ENCODE measurements around the gene CD44. TPM values are rescaled to one million over a fixed set of nuclear protein-coding genes. Genes with fewer than 3 reads are reported as not detected.

Gene CD44
- polyA plus RNA-seq, 1 of the 3 experiments (the other 2 are of a cell fraction): 457 TPM

DNA sequence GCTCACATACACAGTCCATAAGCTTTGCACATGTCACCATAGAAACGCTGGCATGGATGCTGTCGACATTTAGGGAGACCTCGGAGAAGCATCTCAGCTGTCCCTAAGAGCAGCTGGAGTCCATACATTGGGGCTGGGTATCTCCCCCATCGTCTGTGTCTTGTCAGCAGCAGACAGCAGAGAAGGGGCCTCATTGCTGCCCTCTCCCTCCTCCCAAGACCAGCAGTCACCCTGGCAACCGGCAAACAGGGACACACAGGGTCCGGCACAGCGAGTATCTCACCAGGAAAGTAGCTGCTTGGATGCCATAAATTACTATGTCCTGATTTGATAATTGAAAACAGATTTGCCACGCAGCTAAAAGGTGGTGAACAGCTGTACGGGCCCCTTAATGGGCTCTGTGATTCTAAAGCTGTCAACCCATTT lies 84.4 kb downstream of the CD44 start:
- Histone ChIP-seq H3K9ac (peak overlapping the region; percentile 30; the same call in 1 of the 2 replicates), H2AFZ (ENCODE audit: low read depth) (no peak overlapping the region), H3K9me2 (no peaks in the 10 kb centered on the region), H3K4me2 (no peak overlapping the region), H3K27ac (ENCODE audit: low read depth in 2 of 2, low read length in 1 of 2) (peak overlapping the region; percentile 63 to 90), H3K36me3 (replicated peaks in 1 of 2; ENCODE audit: control insufficient read depth in 1 of 2, insufficient read depth in 2 of 2, low read length in 1 of 2) (peaks cover 17 to 89% of the 10 kb centered on the region in 2 experiments), H3K9me3 (no peaks in the 10 kb centered on the region), H3F3A (replicated peaks; ENCODE audit: insufficient read depth) (peaks cover 43% of the 10 kb centered on the region), H3K4me1 (ENCODE audit: control insufficient read depth in 1 of 2, insufficient read depth in 2 of 2, low read depth in 1 of 2, low read length in 1 of 2) (peaks cover 14 to 34% of the 10 kb centered on the region in 2 experiments), H3K4me3 (ENCODE audit: low read depth in 2 of 2, low read length in 1 of 2) (no peak overlapping the region; a peak in 1 of 4 replicates), H3K27me3 (ENCODE audit: insufficient read depth) (no peaks in the 10 kb centered on the region), H3K79me2 (ENCODE audit: insufficient read depth) (peaks cover 11% of the 10 kb centered on the region; the same call in 1 of the 2 replicates), H4K20me1 (ENCODE audit: insufficient read depth) (no peaks in the 10 kb centered on the region)
- ChIA-PET CTCF (interaction anchor here (0.6 to 3.3 kb wide), 7 partner anchors 10 to 225 kb away, joined by 3 to 18 read pairs (median 4); no protein-coding TSS in a partner anchor), POLR2A (interaction anchor here (0.8 kb wide), 1 partner anchor 308 kb away, joined by 3 read pairs; no protein-coding TSS in a partner anchor)
- WGBS (ENCODE audit: low lambda C conversion rate): 42% methylated on average over 9 of the region's 9 CpGs
- peak; percentile 81 for DNase-seq
- TF ChIP-seq TEAD4 (IDR thresholded peaks at IDR 0.05; ENCODE audit: borderline replicate concordance, insufficient read depth): peak; percentile 50; the same call in 1 of the 2 replicates
- TF ChIP-seq, protein P1, sequence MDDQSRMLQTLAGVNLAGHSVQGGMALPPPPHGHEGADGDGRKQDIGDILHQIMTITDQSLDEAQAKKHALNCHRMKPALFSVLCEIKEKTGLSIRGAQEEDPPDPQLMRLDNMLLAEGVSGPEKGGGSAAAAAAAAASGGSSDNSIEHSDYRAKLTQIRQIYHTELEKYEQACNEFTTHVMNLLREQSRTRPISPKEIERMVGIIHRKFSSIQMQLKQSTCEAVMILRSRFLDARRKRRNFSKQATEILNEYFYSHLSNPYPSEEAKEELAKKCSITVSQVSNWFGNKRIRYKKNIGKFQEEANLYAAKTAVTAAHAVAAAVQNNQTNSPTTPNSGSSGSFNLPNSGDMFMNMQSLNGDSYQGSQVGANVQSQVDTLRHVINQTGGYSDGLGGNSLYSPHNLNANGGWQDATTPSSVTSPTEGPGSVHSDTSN (IDR thresholded peaks at IDR 0.05): peak; percentile 70
- peak; percentile 56 to 81; a peak in 1 of 4 replicates for TF ChIP-seq EP300 (IDR thresholded peaks at IDR 0.05; ENCODE audit: borderline replicate concordance in 1 of 2, low read depth in 1 of 2, low read length in 1 of 2)
- TF ChIP-seq GATA2 (CRISPR knock-in tag; IDR thresholded peaks at IDR 0.05): peak; percentile 78
- 0 out of 2 replicates have a peak, but pooled peaks have one; percentile 11 for TF ChIP-seq JUND (IDR thresholded peaks at IDR 0.05)
- TF ChIP-seq, protein P2, sequence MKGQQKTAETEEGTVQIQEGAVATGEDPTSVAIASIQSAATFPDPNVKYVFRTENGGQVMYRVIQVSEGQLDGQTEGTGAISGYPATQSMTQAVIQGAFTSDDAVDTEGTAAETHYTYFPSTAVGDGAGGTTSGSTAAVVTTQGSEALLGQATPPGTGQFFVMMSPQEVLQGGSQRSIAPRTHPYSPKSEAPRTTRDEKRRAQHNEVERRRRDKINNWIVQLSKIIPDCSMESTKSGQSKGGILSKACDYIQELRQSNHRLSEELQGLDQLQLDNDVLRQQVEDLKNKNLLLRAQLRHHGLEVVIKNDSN (IDR thresholded peaks at IDR 0.05; ENCODE audit: borderline replicate concordance, low read depth): no peak
- peak; percentile 89 for TF ChIP-seq FOXJ3 (CRISPR knock-in tag; IDR thresholded peaks at IDR 0.05)
- TF ChIP-seq, protein P3, sequence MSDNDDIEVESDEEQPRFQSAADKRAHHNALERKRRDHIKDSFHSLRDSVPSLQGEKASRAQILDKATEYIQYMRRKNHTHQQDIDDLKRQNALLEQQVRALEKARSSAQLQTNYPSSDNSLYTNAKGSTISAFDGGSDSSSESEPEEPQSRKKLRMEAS (IDR thresholded peaks at IDR 0.05; ENCODE audit: low read depth): no peak
- peak; percentile 94 for TF ChIP-seq TCF12 (IDR thresholded peaks at IDR 0.05)
- no peak for TF ChIP-seq MEF2A (IDR thresholded peaks at IDR 0.05; ENCODE audit: borderline replicate concordance, low read depth)
- no peak for TF ChIP-seq RXRA (IDR thresholded peaks at IDR 0.05; ENCODE audit: borderline replicate concordance, low read depth)
- peak; percentile 25; the same call in 1 of the 2 replicates for TF ChIP-seq NFIC (IDR thresholded peaks at IDR 0.05; ENCODE audit: borderline replicate concordance)
- TF ChIP-seq CHD2 (IDR thresholded peaks at IDR 0.05; ENCODE audit: low read length, partially characterized antibody): peak; percentile 71
- TF ChIP-seq EZH2phosphoT487 (IDR thresholded peaks at IDR 0.05; ENCODE audit: borderline replicate concordance, low read depth): no peak
- peak; percentile 40; the same call in 1 of the 2 replicates for TF ChIP-seq RAD21 (IDR thresholded peaks at IDR 0.05; ENCODE audit: low read length)
- no peak; the same call in none of the 2 replicates for TF ChIP-seq POLR2AphosphoS5 (IDR thresholded peaks at IDR 0.05; ENCODE audit: low read depth, low read length)
- TF ChIP-seq, protein P4, sequence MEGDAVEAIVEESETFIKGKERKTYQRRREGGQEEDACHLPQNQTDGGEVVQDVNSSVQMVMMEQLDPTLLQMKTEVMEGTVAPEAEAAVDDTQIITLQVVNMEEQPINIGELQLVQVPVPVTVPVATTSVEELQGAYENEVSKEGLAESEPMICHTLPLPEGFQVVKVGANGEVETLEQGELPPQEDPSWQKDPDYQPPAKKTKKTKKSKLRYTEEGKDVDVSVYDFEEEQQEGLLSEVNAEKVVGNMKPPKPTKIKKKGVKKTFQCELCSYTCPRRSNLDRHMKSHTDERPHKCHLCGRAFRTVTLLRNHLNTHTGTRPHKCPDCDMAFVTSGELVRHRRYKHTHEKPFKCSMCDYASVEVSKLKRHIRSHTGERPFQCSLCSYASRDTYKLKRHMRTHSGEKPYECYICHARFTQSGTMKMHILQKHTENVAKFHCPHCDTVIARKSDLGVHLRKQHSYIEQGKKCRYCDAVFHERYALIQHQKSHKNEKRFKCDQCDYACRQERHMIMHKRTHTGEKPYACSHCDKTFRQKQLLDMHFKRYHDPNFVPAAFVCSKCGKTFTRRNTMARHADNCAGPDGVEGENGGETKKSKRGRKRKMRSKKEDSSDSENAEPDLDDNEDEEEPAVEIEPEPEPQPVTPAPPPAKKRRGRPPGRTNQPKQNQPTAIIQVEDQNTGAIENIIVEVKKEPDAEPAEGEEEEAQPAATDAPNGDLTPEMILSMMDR (IDR thresholded peaks at IDR 0.05): no peak
- TF ChIP-seq, protein P5, sequence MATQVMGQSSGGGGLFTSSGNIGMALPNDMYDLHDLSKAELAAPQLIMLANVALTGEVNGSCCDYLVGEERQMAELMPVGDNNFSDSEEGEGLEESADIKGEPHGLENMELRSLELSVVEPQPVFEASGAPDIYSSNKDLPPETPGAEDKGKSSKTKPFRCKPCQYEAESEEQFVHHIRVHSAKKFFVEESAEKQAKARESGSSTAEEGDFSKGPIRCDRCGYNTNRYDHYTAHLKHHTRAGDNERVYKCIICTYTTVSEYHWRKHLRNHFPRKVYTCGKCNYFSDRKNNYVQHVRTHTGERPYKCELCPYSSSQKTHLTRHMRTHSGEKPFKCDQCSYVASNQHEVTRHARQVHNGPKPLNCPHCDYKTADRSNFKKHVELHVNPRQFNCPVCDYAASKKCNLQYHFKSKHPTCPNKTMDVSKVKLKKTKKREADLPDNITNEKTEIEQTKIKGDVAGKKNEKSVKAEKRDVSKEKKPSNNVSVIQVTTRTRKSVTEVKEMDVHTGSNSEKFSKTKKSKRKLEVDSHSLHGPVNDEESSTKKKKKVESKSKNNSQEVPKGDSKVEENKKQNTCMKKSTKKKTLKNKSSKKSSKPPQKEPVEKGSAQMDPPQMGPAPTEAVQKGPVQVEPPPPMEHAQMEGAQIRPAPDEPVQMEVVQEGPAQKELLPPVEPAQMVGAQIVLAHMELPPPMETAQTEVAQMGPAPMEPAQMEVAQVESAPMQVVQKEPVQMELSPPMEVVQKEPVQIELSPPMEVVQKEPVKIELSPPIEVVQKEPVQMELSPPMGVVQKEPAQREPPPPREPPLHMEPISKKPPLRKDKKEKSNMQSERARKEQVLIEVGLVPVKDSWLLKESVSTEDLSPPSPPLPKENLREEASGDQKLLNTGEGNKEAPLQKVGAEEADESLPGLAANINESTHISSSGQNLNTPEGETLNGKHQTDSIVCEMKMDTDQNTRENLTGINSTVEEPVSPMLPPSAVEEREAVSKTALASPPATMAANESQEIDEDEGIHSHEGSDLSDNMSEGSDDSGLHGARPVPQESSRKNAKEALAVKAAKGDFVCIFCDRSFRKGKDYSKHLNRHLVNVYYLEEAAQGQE (IDR thresholded peaks at IDR 0.05; ENCODE audit: low read depth, low read length): no peak
- TF ChIP-seq, protein P6, sequence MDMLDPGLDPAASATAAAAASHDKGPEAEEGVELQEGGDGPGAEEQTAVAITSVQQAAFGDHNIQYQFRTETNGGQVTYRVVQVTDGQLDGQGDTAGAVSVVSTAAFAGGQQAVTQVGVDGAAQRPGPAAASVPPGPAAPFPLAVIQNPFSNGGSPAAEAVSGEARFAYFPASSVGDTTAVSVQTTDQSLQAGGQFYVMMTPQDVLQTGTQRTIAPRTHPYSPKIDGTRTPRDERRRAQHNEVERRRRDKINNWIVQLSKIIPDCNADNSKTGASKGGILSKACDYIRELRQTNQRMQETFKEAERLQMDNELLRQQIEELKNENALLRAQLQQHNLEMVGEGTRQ (IDR thresholded peaks at IDR 0.05; ENCODE audit: borderline replicate concordance, low read depth, low read length): no peak
